OCI-LY7 (cell line): ENCODE results near the gene MACROD2.

Experiments used
- EZH2phosphoT487 ChIP-seq: fragments of 200-600 bp; sonication (generic); IDR thresholded peaks from 2 replicates; pipeline ENCODE4 v1.6.1; 2018; ENCODE audit warnings: low read depth, borderline replicate concordance, mild to moderate bottlenecking, mixed run types, antibody characterized with exemption, low read length, moderate library complexity, mixed read lengths
- TF ChIP-seq, protein P1 (sequence below): fragments of 200-600 bp; sonication (generic); conservative IDR thresholded peaks from 2 replicates; pipeline ENCODE4 v1.5.1; 2014; ENCODE audit warnings: mild to moderate bottlenecking, antibody characterized with exemption, low read length, moderate library complexity, mixed read lengths

DNA sequence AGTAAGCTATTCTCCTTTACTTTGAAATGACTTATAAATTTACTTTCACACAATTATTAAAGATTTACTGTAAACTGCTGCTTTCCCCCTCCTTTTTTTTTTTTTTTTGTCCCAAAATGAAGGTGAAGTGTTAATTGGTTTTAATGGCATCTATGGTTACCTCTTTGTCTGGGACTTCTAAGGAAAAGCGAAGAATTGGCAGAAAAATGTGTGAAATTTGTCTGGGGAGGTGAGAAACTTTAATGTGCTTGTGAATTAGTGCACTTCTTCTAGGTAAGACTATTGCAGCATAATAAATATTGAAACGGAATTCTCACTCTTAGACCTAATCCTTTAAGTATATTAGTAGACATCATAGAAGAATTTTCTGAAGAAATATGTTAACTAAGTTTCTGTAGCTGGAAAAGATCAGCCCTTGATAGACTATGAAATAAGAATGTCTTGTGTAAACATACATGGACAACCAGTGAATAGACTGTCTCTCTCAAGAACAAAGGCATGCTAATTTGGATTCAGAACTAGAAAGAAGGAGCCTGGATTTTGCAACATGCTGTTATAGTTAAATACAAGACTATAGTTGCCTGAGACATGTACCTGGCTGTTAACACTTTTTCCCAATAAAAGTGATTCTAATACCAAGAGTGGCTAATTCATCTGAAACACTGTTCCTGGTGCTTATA lies 318.2 kb downstream of the MACROD2 start:
- TF ChIP-seq, protein P1, sequence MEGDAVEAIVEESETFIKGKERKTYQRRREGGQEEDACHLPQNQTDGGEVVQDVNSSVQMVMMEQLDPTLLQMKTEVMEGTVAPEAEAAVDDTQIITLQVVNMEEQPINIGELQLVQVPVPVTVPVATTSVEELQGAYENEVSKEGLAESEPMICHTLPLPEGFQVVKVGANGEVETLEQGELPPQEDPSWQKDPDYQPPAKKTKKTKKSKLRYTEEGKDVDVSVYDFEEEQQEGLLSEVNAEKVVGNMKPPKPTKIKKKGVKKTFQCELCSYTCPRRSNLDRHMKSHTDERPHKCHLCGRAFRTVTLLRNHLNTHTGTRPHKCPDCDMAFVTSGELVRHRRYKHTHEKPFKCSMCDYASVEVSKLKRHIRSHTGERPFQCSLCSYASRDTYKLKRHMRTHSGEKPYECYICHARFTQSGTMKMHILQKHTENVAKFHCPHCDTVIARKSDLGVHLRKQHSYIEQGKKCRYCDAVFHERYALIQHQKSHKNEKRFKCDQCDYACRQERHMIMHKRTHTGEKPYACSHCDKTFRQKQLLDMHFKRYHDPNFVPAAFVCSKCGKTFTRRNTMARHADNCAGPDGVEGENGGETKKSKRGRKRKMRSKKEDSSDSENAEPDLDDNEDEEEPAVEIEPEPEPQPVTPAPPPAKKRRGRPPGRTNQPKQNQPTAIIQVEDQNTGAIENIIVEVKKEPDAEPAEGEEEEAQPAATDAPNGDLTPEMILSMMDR = no peak
- TF ChIP-seq EZH2phosphoT487 = no peak
